Central memory CD8-positive, alpha-beta T cell (primary cell): ENCODE measurements around the gene RASIP1.
A peak's percentile ranks its signal among the peaks of the same experiment; 100 is the strongest.
"Not testable (repeated sequence)": the region's sequence is repeated elsewhere in the genome, so short reads cannot be mapped to it uniquely, and the experiment has no call there.

ENCODE experiments used
- ATAC-seq: fragments of 150-1000 bp; cut with Tn5 transposase; replicated peaks from 2 replicates; pipeline ENCODE4 v1.10.0; 2022; ENCODE audit warnings: mild to moderate bottlenecking, moderate FRiP score, moderate number of reproducible peaks; ENCODE audit not compliant: poor library complexity, severe bottlenecking; ENCODE audit errors: extremely low read depth
- DNase-seq, 2 donors: peaks; one replicate each; pipeline ENCODE4 v3.0.0; 2021; ENCODE audit warnings: low spot score in 2 of 2
- H3K27ac Mint-ChIP-seq: one replicate; pipeline ENCODE4 v1.8.0; 2022; ENCODE audit warnings: low read depth, mild to moderate bottlenecking, moderate library complexity, mixed read lengths
- H3K27me3 Mint-ChIP-seq: one replicate; pipeline ENCODE4 v1.8.0; 2022; ENCODE audit warnings: mixed read lengths
- H3K36me3 Mint-ChIP-seq: one replicate; pipeline ENCODE4 v1.8.0; 2022; ENCODE audit warnings: mild to moderate bottlenecking, moderate library complexity, mixed read lengths; ENCODE audit not compliant: insufficient read depth
- H3K4me1 Mint-ChIP-seq: one replicate; pipeline ENCODE4 v1.8.0; 2022; ENCODE audit warnings: mixed read lengths
- H3K4me3 Mint-ChIP-seq: one replicate; pipeline ENCODE4 v1.8.0; 2022; ENCODE audit warnings: mild to moderate bottlenecking, moderate library complexity, mixed read lengths
- H3K9me3 Mint-ChIP-seq: one replicate; pipeline ENCODE4 v1.8.0; 2022; ENCODE audit warnings: mixed read lengths

The RASIP1 gene

DNA sequence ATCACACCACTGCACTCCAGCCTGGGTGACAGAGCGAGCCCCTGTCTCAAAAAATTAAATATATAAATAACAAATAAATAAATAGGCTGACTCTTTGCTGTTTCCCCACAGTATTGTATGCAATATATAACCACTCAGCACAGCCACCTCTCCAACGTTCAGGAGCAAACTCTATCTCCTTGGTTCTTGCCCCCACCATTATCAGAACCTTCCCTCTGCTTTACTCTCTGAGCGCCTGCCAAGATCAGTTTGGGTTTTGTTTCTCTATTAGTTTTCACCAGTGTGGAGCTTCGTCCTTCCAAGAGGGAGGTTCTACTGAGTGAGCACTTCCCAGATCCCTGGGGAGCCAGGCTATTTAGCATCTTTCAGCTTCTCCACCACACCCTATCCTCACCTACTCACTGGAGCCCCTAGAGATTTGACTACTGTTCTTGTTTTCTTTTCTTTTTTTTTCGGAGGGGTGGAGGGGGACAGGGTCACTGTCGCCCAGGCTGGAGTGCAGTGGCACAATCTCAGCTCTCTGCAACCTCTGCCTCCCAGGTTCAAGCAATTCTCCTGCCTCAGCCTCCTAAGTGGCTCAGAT is 27.9 kb upstream of the RASIP1 start:
- H3K27ac Mint-ChIP-seq, H3K4me3 Mint-ChIP-seq, H3K9me3 Mint-ChIP-seq, H3K4me1 Mint-ChIP-seq, DNase-seq, ATAC-seq, H3K36me3 Mint-ChIP-seq: not testable (repeated sequence)
- H3K27me3 Mint-ChIP-seq = peaks cover 50% of the 10 kb centered on the region

- H3K4me3 Mint-ChIP-seq, DNase-seq, H3K27ac Mint-ChIP-seq, ATAC-seq, H3K9me3 Mint-ChIP-seq, H3K4me1 Mint-ChIP-seq, H3K36me3 Mint-ChIP-seq: not testable (repeated sequence)
- H3K27me3 Mint-ChIP-seq = peaks cover 74% of the 10 kb centered on the region
Measured at GRCh38 chr19:48765816-48766215, 25.4 kb upstream of the RASIP1 start.

GRCh38 chr19:48760504-48761205 is 20.2 kb upstream of the RASIP1 start:
- DNase-seq (no peak), ATAC-seq (no peak)
- no peaks in the 10 kb centered on the region for H3K4me1 Mint-ChIP-seq
- no peak overlapping the region for H3K4me3 Mint-ChIP-seq
- H3K27me3 Mint-ChIP-seq = peaks cover 52% of the 10 kb centered on the region
- H3K9me3 Mint-ChIP-seq = no peaks in the 10 kb centered on the region
- no peak overlapping the region for H3K27ac Mint-ChIP-seq
- H3K36me3 Mint-ChIP-seq = peaks cover 2% of the 10 kb centered on the region

DNA sequence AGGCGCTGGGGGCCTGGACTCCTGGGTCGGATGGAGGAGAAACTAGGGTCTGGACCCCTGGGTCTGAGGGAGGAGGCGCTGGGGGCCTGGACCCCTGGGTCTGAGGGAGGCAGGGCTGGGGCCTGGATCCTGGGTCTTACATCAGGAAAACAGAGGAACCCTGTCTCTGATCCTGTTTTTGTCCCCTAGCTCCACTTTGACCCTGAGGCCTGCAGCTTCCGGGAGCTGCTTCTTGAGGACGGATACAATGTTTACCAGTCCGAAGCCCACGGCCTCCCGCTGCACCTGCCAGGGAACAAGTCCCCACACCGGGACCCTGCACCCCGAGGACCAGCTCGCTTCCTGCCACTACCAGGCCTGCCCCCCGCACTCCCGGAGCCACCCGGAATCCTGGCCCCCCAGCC is 17.3 kb upstream of the RASIP1 start:
- no peak overlapping the region for H3K4me3 Mint-ChIP-seq
- peaks cover 60% of the 10 kb centered on the region for H3K27me3 Mint-ChIP-seq
- ATAC-seq = no peak
- H3K4me1 Mint-ChIP-seq = peaks cover 8% of the 10 kb centered on the region
- H3K27ac Mint-ChIP-seq = no peak overlapping the region
- H3K9me3 Mint-ChIP-seq = no peaks in the 10 kb centered on the region
- peaks cover 2% of the 10 kb centered on the region for H3K36me3 Mint-ChIP-seq
- DNase-seq = no peak

DNA sequence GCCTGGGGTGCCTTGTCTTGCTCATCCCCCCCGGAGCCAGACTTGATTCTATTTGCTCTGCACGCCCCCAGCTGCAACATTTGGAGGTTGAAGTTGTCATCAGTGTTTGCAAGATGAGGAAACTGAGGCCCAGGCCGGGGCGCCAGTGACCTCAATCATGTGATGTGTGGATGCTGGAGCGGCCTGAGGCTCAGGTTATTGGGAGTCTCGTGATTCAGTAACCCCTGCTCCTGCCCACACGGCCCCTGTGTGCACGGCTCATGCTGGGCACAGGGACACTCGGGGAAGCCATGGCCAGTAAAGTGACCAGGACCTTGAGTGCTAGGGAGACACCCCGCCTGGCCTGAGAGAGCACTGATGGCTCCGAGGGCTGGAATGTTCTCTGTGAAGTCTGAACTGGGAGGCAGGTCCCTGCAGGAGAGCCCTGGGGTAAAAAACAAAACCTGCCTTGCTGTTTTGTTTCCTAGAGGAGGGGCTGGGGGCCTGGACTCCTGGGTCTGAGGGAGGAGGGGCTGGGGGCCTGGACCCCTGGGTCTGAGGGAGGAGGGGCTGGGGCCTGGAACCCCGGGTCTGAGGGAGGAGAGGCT is 16.8 kb upstream of the RASIP1 start:
- H3K27ac Mint-ChIP-seq = no peak overlapping the region
- peaks cover under 1% of the 10 kb centered on the region for H3K36me3 Mint-ChIP-seq
- ATAC-seq (no peak), DNase-seq (no peak)
- H3K4me3 Mint-ChIP-seq = no peak overlapping the region
- H3K9me3 Mint-ChIP-seq = no peaks in the 10 kb centered on the region
- H3K27me3 Mint-ChIP-seq = peaks cover 59% of the 10 kb centered on the region
- H3K4me1 Mint-ChIP-seq = peaks cover 11% of the 10 kb centered on the region

- DNase-seq (no peak), ATAC-seq (no peak)
- no peaks in the 10 kb centered on the region for H3K9me3 Mint-ChIP-seq
- peaks cover 3% of the 10 kb centered on the region for H3K36me3 Mint-ChIP-seq
- H3K27me3 Mint-ChIP-seq = peaks cover 59% of the 10 kb centered on the region
- H3K4me3 Mint-ChIP-seq = no peak overlapping the region
- no peak overlapping the region for H3K27ac Mint-ChIP-seq
- peaks cover 15% of the 10 kb centered on the region for H3K4me1 Mint-ChIP-seq
Measured at GRCh38 chr19:48756686-48757085, 16.3 kb upstream of the RASIP1 start.

- H3K27me3 Mint-ChIP-seq = peaks cover 59% of the 10 kb centered on the region
- no peak overlapping the region for H3K4me3 Mint-ChIP-seq
- ATAC-seq = no peak
- H3K4me1 Mint-ChIP-seq = peaks cover 15% of the 10 kb centered on the region
- H3K9me3 Mint-ChIP-seq = no peaks in the 10 kb centered on the region
- no peak for DNase-seq
- no peak overlapping the region for H3K27ac Mint-ChIP-seq
- peaks cover 3% of the 10 kb centered on the region for H3K36me3 Mint-ChIP-seq
Measured at GRCh38 chr19:48756212-48756611, 15.8 kb upstream of the RASIP1 start.

GRCh38 chr19:48755787-48756186 is 15.4 kb upstream of the RASIP1 start:
- no peaks in the 10 kb centered on the region for H3K9me3 Mint-ChIP-seq
- DNase-seq = no peak
- H3K27me3 Mint-ChIP-seq = peaks cover 59% of the 10 kb centered on the region
- no peak overlapping the region for H3K4me3 Mint-ChIP-seq
- ATAC-seq = no peak
- peaks cover 15% of the 10 kb centered on the region for H3K4me1 Mint-ChIP-seq
- H3K27ac Mint-ChIP-seq = no peak overlapping the region
- H3K36me3 Mint-ChIP-seq = peaks cover 3% of the 10 kb centered on the region

- H3K27me3 Mint-ChIP-seq = peaks cover 57% of the 10 kb centered on the region
- ATAC-seq (no peak), DNase-seq (no peak)
- no peak within 1 kb of the TSS for H3K4me3 Mint-ChIP-seq
- peaks cover 15% of the 10 kb centered on the region for H3K4me1 Mint-ChIP-seq
- no peak within 1 kb of the TSS for H3K27ac Mint-ChIP-seq
- H3K36me3 Mint-ChIP-seq = peaks cover 3% of the 10 kb centered on the region
- no peaks in the 10 kb centered on the region for H3K9me3 Mint-ChIP-seq
Measured at GRCh38 chr19:48755084-48755641, 14.8 kb upstream of the RASIP1 start, which contains the start of gene FGF21. Gene FGF21 (plus strand): TSS chr19:48755524. CDS start chr19:48756237, 713 bp downstream.

GRCh38 chr19:48752496-48753365 is 12.3 kb upstream of the RASIP1 start, which contains the start of gene FUT1:
Gene FUT1 (minus strand): TSS chr19:48752641. CDS start chr19:48751281, 1,360 bp downstream.
- Mint-ChIP-seq H3K36me3 (peaks cover 3% of the 10 kb centered on the region), H3K27ac (peak within 1 kb of the TSS; percentile 9), H3K4me3 (peak within 1 kb of the TSS; percentile 69), H3K4me1 (peaks cover 15% of the 10 kb centered on the region), H3K9me3 (no peaks in the 10 kb centered on the region), H3K27me3 (peaks cover 55% of the 10 kb centered on the region)
- DNase-seq (no peak), ATAC-seq (peak; percentile 55)

DNA sequence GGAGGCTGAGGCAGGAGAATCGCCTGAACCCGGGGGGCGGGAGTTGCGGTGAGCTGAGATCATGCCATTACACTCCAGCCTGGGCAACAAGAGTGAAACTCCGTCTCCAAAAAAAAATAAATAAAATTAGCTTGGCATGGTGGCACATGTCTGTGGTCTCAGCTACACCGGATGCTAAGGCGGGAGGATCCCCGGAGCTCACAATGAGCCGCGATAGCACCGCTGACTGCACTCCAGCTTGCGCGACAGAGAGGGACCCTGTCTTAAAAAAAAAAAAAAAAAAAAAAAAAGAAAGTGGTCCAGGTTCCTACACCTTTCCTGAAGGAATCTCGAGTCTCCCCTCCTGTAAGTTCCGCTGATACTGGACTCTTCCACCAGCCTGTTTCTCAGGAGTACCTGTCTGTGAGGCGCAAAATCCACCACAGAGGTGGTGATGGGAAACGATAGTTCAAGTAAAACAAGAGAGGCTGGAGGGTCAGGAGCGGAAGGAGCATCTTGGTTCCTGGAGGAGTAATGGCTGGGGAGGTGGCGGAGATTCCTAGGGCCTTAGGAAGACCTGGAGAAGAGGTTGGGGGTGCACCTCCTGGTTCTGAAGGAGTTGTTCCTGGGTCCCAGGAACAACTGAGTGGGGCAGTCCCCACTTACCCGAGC is 11.6 kb upstream of the RASIP1 start:
- DNase-seq = no peak
- H3K9me3 Mint-ChIP-seq = no peaks in the 10 kb centered on the region

More for the DNA sequence above, 11.6 kb upstream of the RASIP1 start:
- Mint-ChIP-seq H3K4me1 (peaks cover 15% of the 10 kb centered on the region), H3K4me3 (peak overlapping the region; percentile 69), H3K27ac (peak overlapping the region; percentile 9), H3K27me3 (peaks cover 55% of the 10 kb centered on the region), H3K36me3 (peaks cover 3% of the 10 kb centered on the region)
- peak; percentile 20 for ATAC-seq
